NOMO-1 treated with DMSO at 0.1 percent for 48 hours (cell line): ENCODE results near the gene CNGB1.
"Not testable (repeated sequence)": the region's sequence is repeated elsewhere in the genome, so short reads cannot be mapped to it uniquely, and the experiment has no call there.

Source experiments
- DNase-seq: peaks from one replicate; lab custom pipeline; 2025; ENCODE audit not compliant: unreplicated experiment; lab: John Stamatoyannopoulos, UW

CNGB1 gene

GRCh38 chr16:57970970-57971369, at the start of gene CNGB1:
CNGB1 (minus strand) TSS chr16:57971128; CDS start chr16:57967286, 3,842 bp downstream.
- DNase-seq, result no peak

GRCh38 chr16:58019866-58020538, 49.1 kb upstream of the CNGB1 start:
- no peak for DNase-seq

DNA sequence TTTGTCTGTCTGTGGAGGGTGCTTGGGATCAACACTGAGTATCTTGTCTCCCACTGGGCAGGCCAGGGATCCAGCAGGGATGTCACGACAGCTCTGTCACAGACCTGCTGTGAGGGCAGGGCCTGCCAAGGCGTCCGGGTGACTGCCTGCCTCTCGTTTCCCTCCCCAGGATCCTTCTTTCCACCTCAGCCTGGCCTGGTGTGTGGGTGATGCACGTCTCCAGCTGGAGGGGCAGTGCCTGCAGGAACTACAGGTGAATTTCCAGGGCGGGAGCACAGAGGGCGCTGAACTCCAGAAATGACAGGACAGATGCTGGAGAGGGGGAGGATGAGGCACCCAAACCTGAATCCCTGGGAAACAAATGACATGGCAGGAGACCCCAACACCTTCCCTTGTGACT, 47.9 kb upstream of the CNGB1 start:
- no peak for DNase-seq

GRCh38 chr16:58016840-58017446, 46.0 kb upstream of the CNGB1 start:
- no peak for DNase-seq

GRCh38 chr16:58013201-58013956, 42.5 kb upstream of the CNGB1 start:
- DNase-seq, result no peak

- no peak for DNase-seq
Observed at GRCh38 chr16:58012481-58012880, 41.6 kb upstream of the CNGB1 start.

DNA sequence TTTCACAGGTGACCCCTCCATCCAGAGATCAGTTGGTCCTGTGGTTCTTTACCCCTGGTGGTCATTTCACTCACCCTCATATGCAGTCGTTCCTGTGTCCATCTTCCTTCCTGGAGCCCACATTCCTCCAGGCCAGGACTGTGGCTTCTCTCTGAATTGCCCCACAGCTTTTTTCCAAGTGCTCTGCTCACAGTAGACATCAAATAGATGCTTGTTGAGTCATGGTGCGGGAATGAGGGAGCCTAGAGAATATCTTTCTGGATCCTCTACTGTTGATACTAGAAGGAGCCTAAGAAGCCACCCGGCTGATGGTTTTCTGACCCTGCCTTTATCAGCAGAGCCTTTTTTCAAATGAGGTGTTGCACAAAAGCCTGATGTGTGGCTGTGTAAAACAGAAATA, 40.7 kb upstream of the CNGB1 start:
- DNase-seq, result no peak

- DNase-seq, result no peak
Observed at GRCh38 chr16:58010886-58011285, 40.0 kb upstream of the CNGB1 start.

DNA sequence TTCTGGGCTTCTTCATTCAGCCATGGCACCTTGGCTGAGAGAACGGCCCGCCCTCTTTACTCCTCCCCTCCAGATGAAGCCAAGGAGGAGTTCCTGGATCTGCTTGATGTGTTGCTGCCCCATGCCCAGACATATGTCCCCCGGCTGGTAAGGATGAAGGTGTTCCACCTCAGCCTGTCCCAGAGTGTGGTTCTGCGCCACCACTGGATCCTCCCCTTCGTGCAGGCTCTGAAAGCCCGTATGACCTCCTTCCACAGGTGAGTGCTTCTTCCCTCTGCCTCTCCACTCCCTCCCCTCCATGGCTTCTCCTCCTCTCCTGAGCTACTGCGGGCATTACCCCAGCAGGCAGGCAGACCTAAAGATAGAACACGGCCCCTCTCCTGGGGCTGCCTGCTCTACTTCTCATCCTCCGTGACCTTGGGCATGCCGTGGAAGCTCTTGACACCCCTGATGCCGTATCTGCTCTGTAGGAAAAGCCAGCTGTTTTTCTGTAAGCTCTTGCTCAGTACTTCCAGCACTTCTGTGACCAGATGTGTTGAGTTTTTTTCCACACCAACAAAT, 39.0 kb upstream of the CNGB1 start:
- DNase-seq, result no peak

GRCh38 chr16:58004736-58005135, 33.8 kb upstream of the CNGB1 start:
- DNase-seq, result not testable (repeated sequence)

DNA sequence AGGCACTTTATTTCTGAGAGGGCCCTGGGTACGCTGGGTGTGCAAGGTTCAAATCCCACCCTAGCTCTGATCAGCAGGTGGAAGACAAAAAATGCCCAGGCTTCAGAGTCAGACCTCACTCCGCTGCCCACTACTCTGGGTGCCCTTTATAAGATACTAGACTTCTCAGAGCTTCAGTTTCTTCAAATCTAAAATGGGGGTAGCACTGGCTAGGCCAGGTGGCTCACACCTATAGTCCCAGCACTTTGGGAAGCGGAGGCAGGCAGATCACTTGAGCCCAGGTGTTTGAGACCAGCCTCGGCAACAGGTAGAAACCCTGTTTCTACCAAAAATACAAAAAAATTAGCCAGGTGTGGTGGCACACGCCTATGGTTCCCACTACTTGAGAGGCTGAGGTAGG, 32.0 kb upstream of the CNGB1 start:
- no peak for DNase-seq

- DNase-seq, result no peak
Observed at GRCh38 chr16:58002416-58002800, 31.5 kb upstream of the CNGB1 start.

- no peak for DNase-seq
Observed at GRCh38 chr16:58001781-58002415, 31.0 kb upstream of the CNGB1 start.

GRCh38 chr16:58000706-58001676, 30.1 kb upstream of the CNGB1 start, which contains the start of gene USB1:
USB1 (plus strand) TSS chr16:58001407; CDS start chr16:58001484, 77 bp downstream.
- DNase-seq, result peak; percentile 73

- DNase-seq, result no peak
Observed at GRCh38 chr16:57999971-58000705, 29.2 kb upstream of the CNGB1 start, which contains the start of gene ZNF319. ZNF319 (minus strand) TSS chr16:58000672; CDS start chr16:57998265, 2,407 bp downstream.

DNA sequence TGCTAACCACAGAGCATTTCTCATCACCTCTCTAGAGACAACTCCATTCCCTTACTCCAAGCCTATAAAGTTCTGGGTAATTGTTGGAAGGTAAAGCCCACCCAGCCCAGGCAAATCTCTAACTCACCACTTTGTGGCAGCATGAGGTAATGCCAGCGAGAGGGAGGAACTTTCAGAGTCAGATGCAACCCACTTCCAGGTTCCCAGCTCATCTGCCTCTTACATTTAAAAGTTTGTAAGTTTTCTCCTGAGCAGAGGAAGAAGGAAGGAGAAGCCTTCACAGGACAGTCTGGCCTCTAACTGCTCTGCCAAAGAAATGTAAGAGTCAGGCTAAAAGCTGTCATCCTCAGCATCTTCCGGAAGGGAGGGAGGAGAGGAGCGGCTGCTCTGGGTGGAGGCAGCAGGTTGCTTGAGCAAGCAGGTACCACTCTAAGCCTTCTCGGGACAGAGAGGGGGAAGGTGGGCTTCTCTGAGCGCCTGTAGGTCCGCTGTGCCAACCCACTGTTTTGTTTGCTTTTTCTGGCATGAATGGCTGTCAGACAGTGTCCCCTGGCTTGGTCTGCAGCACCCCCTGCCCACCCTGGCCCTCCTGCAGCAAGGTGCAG, 28.5 kb upstream of the CNGB1 start:
- DNase-seq, result peak; percentile 46

DNA sequence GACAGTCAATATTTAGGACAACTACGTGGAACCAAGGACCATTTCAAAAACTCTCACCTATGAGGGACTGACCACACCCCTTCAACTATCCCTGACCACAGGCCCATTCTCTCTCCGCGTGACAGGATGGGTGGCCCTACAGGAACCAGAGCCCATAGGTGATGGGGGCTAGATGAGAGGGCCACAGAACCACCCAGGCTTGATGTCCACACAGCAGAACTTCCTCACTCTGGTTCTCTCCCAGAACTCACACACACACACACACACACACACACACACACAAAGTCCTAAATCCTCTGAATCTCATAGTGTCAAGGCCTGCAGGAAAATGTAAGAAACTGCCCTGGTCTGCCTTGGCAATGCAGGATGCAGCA, 28.1 kb upstream of the CNGB1 start:
- DNase-seq, result no peak

- DNase-seq, result peak; percentile 73
Observed at GRCh38 chr16:57998486-57998885, 27.6 kb upstream of the CNGB1 start.
